ENCODE results near the gene CALCA.

The CALCA gene

GRCh38 chr11:14942745-14943144 lies 29.4 kb downstream of the CALCA start:
- no peak for DNase-seq (ENCODE audit: low spot score)

GRCh38 chr11:14938936-14939335 lies 33.2 kb downstream of the CALCA start:
- no peak for DNase-seq (ENCODE audit: low spot score)

DNA sequence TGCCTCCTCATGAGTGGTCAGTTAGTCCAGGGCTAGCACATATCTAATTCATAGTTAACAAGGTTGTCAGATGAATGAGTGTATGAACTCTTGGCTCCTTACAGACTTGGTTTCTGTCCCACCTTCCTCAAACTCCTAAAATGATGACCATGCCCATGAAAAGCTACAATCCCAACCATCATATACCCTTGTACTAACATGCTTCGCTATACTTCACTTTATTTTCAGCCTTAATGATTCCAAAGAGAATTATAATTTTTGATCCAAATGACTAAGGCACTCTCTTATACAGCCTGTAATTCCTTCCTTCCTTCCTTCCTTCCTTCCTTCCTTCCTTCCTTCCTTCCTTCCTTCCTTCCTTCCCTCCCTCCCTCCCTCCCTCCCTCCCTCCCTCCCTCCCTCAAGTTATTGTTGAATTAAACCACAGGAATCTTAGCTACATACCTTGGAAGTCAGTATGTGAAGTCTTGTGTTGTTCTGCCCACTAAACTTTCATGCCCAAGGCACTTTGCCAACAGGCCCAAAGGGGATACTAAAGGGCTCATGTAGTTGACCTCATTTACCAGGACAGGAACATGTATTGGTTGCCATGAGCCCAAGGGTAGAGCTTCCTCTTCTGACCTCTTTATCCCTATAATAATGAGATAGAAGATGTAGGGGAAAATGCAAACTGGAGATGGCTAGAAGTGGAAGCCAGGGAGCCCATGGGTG lies 37.4 kb downstream of the CALCA start:
- no peak for DNase-seq (ENCODE audit: low spot score)

- no peak for DNase-seq (ENCODE audit: low spot score)
Measured at GRCh38 chr11:14932447-14932846, 39.7 kb downstream of the CALCA start.

DNA sequence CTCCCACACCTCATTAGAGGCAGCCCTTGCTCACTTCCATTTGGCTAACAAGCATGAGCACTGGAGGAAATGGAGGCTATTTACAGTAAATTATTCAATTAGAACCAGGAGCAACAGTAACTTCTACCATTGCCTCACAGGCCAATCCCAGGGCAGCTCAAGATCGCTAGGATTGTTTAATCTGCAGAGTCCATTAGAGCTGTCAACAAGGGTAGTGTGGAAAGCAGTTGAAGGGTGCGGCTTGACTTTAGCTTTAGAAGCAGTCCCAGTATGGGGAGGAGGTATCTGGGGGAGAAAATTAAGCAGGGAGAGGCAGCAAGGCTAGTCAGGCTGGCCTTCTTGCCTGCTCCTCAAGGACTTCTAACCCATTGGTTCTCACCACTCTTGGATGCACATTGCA lies 41.8 kb downstream of the CALCA start:
- no peak for DNase-seq (ENCODE audit: low spot score)

DNA sequence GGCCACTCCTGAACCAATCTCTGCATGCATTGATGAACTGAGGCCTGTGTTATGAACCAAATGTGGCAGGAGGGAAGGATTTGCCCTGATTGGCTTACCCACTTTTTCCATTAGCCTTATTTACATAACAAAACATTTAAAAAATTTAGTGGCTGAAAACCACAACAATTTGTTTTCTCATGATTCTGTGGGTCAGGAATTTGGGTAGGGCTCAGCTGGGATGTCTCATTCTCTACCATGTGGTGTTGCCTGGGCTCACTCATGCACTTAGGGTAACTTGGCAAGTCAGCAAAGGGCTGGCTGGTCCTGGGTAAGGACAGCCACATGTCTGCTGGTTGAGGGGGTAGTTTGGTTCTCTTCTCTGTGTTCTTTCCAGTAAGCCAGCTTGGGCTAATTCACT lies 45.0 kb downstream of the CALCA start:
- DNase-seq (ENCODE audit: low spot score): no peak

- DNase-seq (ENCODE audit: low spot score): no peak
Measured at GRCh38 chr11:14924318-14924717, 47.8 kb downstream of the CALCA start.
